Activated CD8-positive, alpha-beta memory T cell treated with anti-CD3 and anti-CD28 coated beads for 24 hours (primary cell): Measurements from ENCODE around the gene MCC.
"Not testable (repeated sequence)": the region's sequence is repeated elsewhere in the genome, so short reads cannot be mapped to it uniquely, and the experiment has no call there.

Experiments
- DNase-seq: peaks from one replicate; pipeline ENCODE4 v3.0.0-alpha.2; 2020

Gene MCC

GRCh38 chr5:113489299-113489698, 1.0 kb upstream of the MCC start:
- DNase-seq, result no peak

- DNase-seq, result no peak
Observed at GRCh38 chr5:113488645-113489184, 462 bp upstream of the MCC start.

GRCh38 chr5:113487416-113487780, 855 bp downstream of the MCC start:
- DNase-seq, result peak; percentile 60

- no peak for DNase-seq
Observed at GRCh38 chr5:113480243-113480642, 8.0 kb downstream of the MCC start.

GRCh38 chr5:113478691-113479090, 9.6 kb downstream of the MCC start:
- no peak for DNase-seq

- no peak for DNase-seq
Observed at GRCh38 chr5:113474100-113474728, 14.0 kb downstream of the MCC start.

- no peak for DNase-seq
Observed at GRCh38 chr5:113463032-113463431, 25.2 kb downstream of the MCC start.

GRCh38 chr5:113457106-113457505, 31.1 kb downstream of the MCC start:
- DNase-seq, result not testable (repeated sequence)

- DNase-seq, result no peak
Observed at GRCh38 chr5:113452941-113453340, 35.3 kb downstream of the MCC start.

GRCh38 chr5:113451797-113452196, 36.5 kb downstream of the MCC start:
- no peak for DNase-seq

GRCh38 chr5:113450929-113451328, 37.3 kb downstream of the MCC start:
- no peak for DNase-seq

GRCh38 chr5:113450462-113450861, 37.8 kb downstream of the MCC start:
- no peak for DNase-seq

GRCh38 chr5:113448252-113448651, 40.0 kb downstream of the MCC start:
- no peak for DNase-seq

- no peak for DNase-seq
Observed at GRCh38 chr5:113447498-113448050, 40.7 kb downstream of the MCC start.

GRCh38 chr5:113446358-113446927, 41.8 kb downstream of the MCC start:
- no peak for DNase-seq

GRCh38 chr5:113437111-113437510, 51.1 kb downstream of the MCC start:
- DNase-seq, result no peak

GRCh38 chr5:113435575-113435974, 52.7 kb downstream of the MCC start:
- DNase-seq, result no peak

- DNase-seq, result no peak
Observed at GRCh38 chr5:113434889-113435288, 53.4 kb downstream of the MCC start, which contains the start of gene TSSK1B. Gene TSSK1B, minus strand, starts transcription at chr5:113434989. Its CDS starts 150 bp downstream, at chr5:113434839.

GRCh38 chr5:113433862-113434612, 54.2 kb downstream of the MCC start:
- DNase-seq, result no peak

GRCh38 chr5:113433071-113433470, 55.2 kb downstream of the MCC start:
- no peak for DNase-seq

GRCh38 chr5:113427871-113428574, 60.2 kb downstream of the MCC start:
- DNase-seq, result no peak

GRCh38 chr5:113425909-113426308, 62.3 kb downstream of the MCC start:
- DNase-seq, result no peak

- no peak for DNase-seq
Observed at GRCh38 chr5:113421693-113422092, 66.6 kb downstream of the MCC start.
